HFF-Myc (cell line): ENCODE results near the gene INTS11.
A peak's percentile ranks its signal among the peaks of the same experiment; 100 is the strongest.

Experiments used
- DNase-seq: peaks from one replicate; pipeline ENCODE4 v3.0.0-alpha.2; 2011; ENCODE audit warnings: low read depth; ENCODE audit errors: extremely low read depth
- H3K4me3 ChIP-seq: replicated peaks from 2 replicates; pipeline ENCODE4 v1.5.1; 2011; ENCODE audit warnings: low read depth, mild to moderate bottlenecking, control low read depth, low read length
- TF ChIP-seq, protein P1 (sequence below): IDR thresholded peaks from 2 replicates; pipeline ENCODE4 v1.5.1; 2012; ENCODE audit warnings: mild to moderate bottlenecking, low read depth, low read length, control low read depth; ENCODE audit errors: missing control alignments

Gene INTS11

DNA sequence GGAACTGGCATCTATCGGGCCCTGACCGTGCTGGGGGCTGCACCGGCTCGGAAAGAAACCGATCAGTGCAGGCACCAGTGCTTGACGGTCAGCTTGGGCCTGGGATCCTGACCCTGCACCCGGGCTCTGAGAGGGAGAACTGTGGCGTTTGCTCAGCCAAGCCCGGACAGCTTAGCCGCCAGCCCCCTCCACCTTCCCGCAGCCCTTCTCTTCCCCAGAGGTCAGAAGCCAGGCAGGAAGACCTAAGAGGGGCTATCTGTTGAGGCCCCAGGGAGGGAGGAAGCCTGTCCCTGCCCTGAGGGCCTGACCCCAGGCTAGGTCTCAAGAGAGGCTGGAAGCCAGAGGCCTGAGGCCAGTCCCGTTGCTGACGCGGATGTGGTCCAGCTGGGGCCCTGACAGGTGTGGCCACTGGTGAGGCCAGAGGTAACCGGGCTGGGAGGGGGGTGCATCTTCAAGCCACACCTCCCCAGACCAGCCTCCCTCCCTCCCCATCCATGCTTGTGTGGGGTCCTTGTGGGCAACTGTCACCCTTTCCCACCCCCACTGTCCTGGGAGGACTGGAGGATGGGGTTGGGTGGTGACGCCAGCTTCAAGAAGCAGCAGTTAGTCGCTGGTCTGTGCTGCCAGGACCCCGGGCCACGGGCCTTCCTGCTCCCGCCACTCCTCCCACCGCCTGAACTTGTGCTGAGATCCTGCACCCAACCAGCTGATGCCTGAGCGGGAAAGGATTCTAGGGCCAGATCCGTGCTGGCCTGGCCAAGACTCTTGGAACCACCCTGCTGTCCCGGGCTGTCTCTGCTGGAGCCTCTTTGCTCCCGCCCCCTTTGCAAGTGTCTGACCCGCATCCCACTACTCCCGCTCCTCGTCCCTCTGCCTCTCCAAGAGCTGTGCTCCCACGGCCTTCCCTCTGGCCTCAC, 27.3 kb upstream of the INTS11 start:
- TF ChIP-seq, protein P1, sequence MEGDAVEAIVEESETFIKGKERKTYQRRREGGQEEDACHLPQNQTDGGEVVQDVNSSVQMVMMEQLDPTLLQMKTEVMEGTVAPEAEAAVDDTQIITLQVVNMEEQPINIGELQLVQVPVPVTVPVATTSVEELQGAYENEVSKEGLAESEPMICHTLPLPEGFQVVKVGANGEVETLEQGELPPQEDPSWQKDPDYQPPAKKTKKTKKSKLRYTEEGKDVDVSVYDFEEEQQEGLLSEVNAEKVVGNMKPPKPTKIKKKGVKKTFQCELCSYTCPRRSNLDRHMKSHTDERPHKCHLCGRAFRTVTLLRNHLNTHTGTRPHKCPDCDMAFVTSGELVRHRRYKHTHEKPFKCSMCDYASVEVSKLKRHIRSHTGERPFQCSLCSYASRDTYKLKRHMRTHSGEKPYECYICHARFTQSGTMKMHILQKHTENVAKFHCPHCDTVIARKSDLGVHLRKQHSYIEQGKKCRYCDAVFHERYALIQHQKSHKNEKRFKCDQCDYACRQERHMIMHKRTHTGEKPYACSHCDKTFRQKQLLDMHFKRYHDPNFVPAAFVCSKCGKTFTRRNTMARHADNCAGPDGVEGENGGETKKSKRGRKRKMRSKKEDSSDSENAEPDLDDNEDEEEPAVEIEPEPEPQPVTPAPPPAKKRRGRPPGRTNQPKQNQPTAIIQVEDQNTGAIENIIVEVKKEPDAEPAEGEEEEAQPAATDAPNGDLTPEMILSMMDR = no peak

DNA sequence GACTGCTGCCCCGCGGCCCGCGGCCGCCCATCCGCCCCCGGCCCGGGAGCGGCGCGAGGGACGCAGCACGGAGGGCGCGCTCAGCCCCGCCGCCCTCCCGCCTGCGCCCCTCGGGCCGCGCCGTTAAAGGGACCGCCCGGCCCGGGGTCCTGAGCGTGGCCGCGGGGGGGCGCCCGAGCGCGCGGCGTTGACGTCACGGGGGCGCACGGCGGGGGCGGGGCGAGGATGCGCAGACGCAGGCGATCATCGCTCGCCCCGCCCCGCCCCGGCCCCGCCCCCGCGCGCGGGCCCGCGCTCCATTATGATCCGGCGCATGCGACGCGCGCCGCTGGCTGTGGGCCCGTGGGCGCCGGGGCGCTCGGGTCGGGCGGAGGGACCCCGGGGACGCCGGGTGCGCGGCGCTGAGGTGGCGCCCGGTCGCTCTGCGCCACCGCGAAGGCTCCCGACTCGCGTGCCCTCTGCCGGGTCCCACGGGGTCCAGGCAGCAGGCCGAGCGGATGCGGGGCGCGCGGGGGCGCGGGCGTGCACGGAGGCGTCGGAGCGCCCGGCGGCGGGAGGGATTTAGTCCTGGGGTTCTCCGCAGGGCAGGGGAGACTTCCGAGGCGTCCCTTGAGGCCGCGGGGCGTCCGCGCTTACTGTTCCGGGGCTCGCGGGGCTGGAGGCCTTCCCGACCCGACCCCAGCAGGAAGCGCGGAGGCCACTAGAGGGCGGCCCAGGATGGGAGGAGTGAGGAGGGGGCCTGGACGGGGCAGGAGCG, 25.0 kb upstream of the INTS11 start, which contains the start of gene DVL1:
DVL1 (minus strand) TSS at position 163 of the 757 bp plus-strand sequence. CDS start 353 bp downstream, outside the sequence.
- peak within 1 kb of the TSS; percentile 83 for H3K4me3 ChIP-seq
- no peak for DNase-seq
- TF ChIP-seq, protein P1 = peak; percentile 29

More for the DNA sequence above, 27.3 kb upstream of the INTS11 start:
- H3K4me3 ChIP-seq = peak overlapping the region; percentile 17; the same call in 1 of the 2 replicates
- DNase-seq = no peak

DNA sequence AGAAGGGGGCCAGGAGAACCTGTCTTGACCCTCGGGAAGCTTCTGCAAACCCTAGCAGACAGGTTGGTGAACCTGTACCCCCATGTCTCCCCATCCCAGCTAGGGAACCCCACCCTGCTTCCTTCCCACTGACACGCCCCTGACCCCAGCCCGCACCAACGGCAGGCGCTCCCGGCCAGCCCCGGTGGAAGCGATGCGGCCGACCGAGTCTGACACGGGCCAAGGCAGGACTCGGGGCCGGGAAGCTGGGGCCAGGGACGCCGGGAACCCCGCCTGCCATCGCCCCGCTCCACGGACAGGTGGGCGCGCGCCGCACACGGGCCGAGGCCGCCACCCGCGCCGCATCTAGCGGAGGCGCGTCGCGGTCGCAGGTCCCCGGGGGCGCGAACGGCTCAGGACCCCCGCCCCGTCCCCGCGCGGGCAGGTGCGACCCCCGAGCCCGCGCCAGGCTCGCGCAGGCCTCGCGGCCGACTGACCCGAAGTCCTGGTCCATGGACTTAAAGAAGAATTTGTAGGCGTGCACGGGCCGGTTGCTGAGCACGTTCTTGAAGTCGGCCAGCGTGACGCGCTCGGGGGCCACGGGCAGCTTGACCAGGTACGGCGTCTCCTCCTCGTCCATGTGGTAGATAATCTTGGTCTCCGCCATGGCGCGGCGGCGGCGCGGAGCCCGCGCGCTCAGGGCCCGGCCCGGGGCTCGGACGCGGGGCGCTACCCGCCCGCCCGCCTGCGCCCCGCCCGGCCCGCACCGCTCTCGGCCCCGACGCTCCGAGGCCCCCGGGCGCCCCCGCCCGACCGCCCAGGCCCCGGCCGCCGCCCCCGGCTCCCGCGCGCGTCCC, 24.2 kb upstream of the INTS11 start:
- TF ChIP-seq, protein P1 = no peak
- DNase-seq = no peak
- H3K4me3 ChIP-seq = peak overlapping the region; percentile 83

DNA sequence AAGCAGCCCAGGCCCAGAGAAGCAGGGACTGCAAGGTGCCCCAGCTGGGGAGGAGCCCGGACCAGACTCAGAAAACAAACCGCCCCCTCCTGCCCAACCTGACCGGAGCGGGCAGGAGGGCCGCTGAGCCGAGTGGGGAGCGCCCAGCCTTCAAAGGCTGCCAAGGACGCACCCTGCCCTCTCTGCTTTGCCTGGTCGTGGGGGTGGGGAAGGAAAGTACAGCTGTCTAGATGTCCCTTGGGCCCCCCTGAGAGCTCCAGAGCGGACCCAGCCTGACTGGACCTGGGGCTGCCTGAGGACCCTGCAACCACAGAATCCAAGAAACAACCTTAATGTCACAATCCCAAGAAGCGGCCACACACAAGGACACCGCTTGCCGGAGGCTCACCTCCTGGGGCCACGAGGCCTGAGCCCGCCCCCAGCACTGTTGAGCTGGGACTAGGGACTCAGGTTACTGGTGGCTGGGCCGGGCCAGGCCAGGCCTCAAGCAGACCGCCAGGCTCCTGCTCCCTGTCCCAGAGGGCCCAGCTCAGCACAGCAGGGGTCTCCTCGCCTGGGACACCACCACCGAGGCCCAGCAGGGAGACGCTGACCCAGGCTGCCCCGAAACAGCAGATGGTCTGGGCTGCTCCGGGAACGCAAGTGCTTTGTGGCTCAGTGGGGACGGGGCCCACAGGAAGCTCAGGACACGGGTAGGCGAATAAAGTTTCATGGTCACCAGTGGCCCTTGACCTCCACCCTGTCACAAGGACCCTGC, 23.4 kb upstream of the INTS11 start:
- H3K4me3 ChIP-seq = peak overlapping the region; percentile 83
- no peak for DNase-seq
- TF ChIP-seq, protein P1 = no peak

DNA sequence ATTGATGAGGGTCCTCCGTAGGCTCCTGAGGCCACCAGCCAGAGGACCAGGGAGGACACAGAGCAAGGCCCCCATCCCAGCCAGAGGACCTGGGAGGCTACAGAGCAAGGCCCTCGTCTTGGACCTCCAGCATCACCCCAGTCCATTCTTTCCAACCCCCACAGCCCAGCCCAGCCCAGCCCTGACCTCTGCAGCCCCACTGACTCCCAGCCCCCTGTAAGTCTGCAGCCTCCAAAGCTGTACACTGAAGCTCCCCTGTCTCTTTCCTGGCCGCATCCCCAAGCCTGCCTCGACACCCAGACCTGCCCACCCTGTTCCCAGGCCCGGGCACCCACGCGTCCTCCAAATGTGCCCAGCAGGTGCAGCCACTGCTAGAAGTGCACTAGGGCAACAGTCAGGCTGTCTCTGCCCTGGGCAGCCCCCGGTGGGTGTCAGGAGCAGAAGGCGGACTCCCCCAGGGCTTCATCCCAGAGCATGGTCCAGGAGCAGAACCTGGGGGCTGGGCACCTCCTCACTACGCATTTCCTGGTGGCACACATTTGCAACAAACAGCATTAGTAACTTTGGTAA, 22.7 kb upstream of the INTS11 start:
- peak overlapping the region; percentile 83 for H3K4me3 ChIP-seq
- TF ChIP-seq, protein P1 = no peak
- DNase-seq = no peak
